BE2C (cell line): ENCODE results near the gene TFAM.

Source experiments
- DNase-seq: peaks from one replicate; pipeline ENCODE4 v3.0.0-alpha.2; 2020
- H3K27me3 ChIP-seq: fragments of 250-450 bp; sonication (Bioruptor Pico); 2 replicates; pipeline ENCODE4 v1.5.1; 2020; ENCODE audit warnings: mild to moderate bottlenecking
- H3K36me3 ChIP-seq: fragments of 250-450 bp; sonication (Bioruptor Pico); 2 replicates; pipeline ENCODE4 v1.5.1; 2020; ENCODE audit warnings: mild to moderate bottlenecking
- H3K4me1 ChIP-seq: fragments of 250-450 bp; sonication (Bioruptor Pico); 2 replicates; pipeline ENCODE4 v1.5.1; 2020
- H3K4me3 ChIP-seq: 2 replicates; pipeline ENCODE4 v1.5.1; 2011; ENCODE audit warnings: low read depth, low read length
- H3K9me3 ChIP-seq: fragments of 250-450 bp; sonication (Bioruptor Pico); 2 replicates; pipeline ENCODE4 v1.5.1; 2020
- CTCF ChIP-seq: IDR thresholded peaks from 2 replicates; pipeline ENCODE4 v1.5.1; 2012; ENCODE audit warnings: mild to moderate bottlenecking, low read depth, low read length

The TFAM gene

GRCh38 chr10:58362027-58362789 lies 23.0 kb upstream of the TFAM start:
- Histone ChIP-seq H3K4me1 (no peaks in the 10 kb centered on the region), H3K27me3 (no peaks in the 10 kb centered on the region), H3K4me3 (no peak overlapping the region), H3K36me3 (no peaks in the 10 kb centered on the region; the same call in 1 of the 2 replicates), H3K9me3 (no peaks in the 10 kb centered on the region)
- TF ChIP-seq CTCF, result no peak
- DNase-seq, result no peak

GRCh38 chr10:58367069-58367468 lies 18.1 kb upstream of the TFAM start:
- Histone ChIP-seq H3K27me3 (no peaks in the 10 kb centered on the region), H3K4me3 (no peak overlapping the region), H3K9me3 (no peaks in the 10 kb centered on the region), H3K36me3 (no peaks in the 10 kb centered on the region), H3K4me1 (no peaks in the 10 kb centered on the region)
- TF ChIP-seq CTCF, result no peak
- DNase-seq, result no peak

GRCh38 chr10:58371473-58371872 lies 13.7 kb upstream of the TFAM start:
- Histone ChIP-seq H3K4me1 (no peaks in the 10 kb centered on the region), H3K27me3 (no peaks in the 10 kb centered on the region), H3K4me3 (no peak overlapping the region), H3K9me3 (no peaks in the 10 kb centered on the region), H3K36me3 (no peaks in the 10 kb centered on the region)
- no peak for DNase-seq
- no peak for TF ChIP-seq CTCF

GRCh38 chr10:58372607-58373441 lies 12.4 kb upstream of the TFAM start:
- no peak for TF ChIP-seq CTCF
- Histone ChIP-seq H3K4me1 (no peaks in the 10 kb centered on the region), H3K27me3 (no peaks in the 10 kb centered on the region), H3K9me3 (no peaks in the 10 kb centered on the region), H3K4me3 (no peak overlapping the region), H3K36me3 (no peaks in the 10 kb centered on the region)
- no peak for DNase-seq

- Histone ChIP-seq H3K4me3 (no peak overlapping the region), H3K36me3 (no peaks in the 10 kb centered on the region), H3K27me3 (no peaks in the 10 kb centered on the region), H3K4me1 (no peaks in the 10 kb centered on the region), H3K9me3 (no peaks in the 10 kb centered on the region)
- DNase-seq, result no peak
- no peak for TF ChIP-seq CTCF
Observed at GRCh38 chr10:58373442-58373827, 11.8 kb upstream of the TFAM start.
